GOT3 (cell line): ENCODE results near the gene ZCWPW1.
"Not testable (repeated sequence)": the region's sequence is repeated elsewhere in the genome, so short reads cannot be mapped to it uniquely, and the experiment has no call there.

Experiments used
- DNase-seq: peaks from one replicate; lab custom pipeline; 2025; ENCODE audit warnings: mixed read lengths; lab: John Stamatoyannopoulos, UW

Gene ZCWPW1

GRCh38 chr7:100453854-100454253 is 25.4 kb upstream of the ZCWPW1 start:
- DNase-seq = not testable (repeated sequence)

- DNase-seq = no peak
Measured at GRCh38 chr7:100452513-100452912, 24.0 kb upstream of the ZCWPW1 start.

DNA sequence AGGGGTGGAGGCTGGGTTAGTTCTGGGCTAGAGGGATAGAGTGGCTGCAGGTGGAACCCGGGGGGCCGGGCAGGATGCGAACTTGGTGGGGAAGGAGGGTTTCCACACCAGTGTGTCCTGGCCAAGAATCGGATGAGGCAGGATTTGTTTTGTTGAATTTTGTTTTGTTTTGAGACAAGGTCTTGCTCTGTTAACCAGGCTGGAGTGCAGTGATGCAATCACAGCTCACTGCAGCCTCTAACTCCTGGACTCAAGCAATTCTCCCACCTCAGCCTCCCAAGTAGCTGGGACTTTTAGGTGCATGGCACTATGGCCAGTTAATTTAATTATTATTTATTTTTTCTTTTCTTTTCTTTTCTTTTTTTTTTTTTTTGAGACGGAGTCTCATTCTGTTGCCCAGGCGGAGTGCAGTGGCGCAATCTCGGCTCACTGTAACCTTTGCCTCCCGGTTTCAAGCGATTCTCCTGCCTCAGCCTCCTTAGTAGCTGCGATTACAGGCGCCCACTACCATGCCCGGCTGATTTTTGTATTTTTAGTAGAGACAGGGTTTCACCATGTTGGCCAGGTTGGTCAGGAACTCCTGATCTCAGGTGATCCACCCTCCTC is 20.8 kb upstream of the ZCWPW1 start:
- DNase-seq = no peak

- DNase-seq = not testable (repeated sequence)
Measured at GRCh38 chr7:100447363-100447762, 18.9 kb upstream of the ZCWPW1 start.

DNA sequence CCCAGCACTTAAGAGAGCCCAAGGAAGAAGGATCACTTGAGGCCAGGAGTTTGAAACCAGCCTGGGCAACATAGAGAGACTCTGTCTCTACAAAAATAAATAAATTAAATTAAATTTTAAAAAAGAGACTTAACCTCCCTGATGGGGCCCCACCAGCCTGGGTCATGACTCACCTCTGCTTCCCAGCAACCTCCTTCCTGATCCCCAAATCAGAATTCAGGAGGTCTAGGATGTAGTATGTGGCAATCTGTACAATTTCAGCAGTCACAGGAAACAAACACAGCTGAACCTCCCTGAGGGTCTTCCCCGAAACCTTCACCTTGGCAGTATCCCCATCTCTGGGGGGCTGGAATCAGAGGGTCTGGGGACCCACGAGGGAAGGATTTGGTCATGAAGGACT is 17.5 kb upstream of the ZCWPW1 start:
- DNase-seq = no peak

GRCh38 chr7:100444311-100445278 is 16.1 kb upstream of the ZCWPW1 start:
- DNase-seq = no peak

DNA sequence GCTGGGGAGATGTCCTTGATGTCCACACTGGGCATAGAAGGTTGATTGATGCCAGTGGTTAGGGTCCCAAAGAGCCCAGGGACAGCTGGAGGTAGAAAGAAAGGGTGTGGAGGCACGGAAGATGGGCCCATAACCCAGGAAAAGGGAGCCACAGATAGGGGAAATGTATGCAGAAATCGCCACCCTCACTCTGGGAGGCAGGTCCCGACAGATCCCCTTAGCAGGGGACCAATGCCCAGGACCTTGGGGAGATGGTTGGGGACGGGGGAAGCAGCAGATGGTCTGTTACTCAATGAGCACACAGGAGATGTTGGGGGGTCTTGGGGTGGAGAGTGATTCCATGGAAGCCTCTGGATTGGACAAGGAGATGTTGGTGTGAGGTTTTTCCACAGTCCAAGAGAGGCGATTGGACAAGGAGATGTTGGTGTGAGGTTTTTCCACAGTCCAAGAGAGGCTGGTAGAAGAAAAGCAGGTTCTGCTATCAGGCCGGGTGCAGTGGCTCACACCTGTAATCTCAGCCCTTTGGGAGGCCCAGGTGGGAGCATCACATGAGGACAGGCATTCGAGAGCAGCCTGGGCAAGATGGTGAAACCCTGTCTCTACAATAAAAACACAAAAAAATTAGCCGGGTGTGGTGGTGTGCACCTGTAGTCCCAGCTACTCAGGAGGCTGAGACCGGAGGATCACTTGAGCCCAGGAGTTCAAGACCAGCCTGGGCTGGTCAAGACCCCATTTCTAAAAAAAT is 14.8 kb upstream of the ZCWPW1 start:
- no peak for DNase-seq

DNA sequence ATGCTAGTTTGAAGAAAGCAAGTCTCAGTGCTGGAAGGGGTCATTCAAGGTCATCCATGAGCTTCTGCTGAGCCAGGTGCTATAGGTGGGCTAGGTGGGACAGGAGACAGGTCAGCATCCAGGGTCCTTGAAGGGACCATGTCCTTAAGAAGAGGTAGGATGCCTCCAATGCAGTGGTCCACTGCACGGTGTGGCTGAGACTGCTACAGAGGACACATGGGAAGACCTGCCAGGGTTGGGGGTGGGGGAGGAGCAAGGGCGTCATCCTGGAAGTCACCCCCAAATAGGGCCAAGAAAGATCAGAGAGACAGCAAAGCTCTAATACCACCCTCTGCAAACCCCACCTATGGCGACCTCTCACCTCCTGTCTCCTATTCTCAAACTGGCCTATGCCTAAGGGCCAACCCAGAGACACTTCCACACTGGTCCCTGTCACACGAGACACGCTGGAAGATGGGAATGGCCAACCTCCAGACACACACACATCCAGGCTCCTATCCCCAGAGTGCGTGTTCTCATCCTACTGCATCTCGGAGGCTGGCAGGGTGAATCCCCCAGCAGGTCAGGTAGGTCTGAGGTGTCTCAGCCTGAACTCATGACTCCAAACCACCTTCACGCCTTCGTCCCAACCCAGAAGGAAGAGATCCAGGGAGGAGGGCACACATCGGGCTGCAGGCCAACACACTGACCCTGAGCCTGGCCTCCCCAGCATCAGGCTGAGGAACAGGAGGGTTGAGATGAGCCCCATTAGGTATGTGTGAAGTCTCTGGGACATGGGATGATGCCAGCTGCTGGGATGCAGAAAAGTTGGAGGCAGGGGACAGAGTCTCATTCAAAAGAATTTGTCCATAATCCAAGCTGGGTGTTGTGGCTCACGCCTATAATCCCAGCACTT is 13.4 kb upstream of the ZCWPW1 start:
- no peak for DNase-seq

GRCh38 chr7:100439244-100439643 is 10.7 kb upstream of the ZCWPW1 start:
- not testable (repeated sequence) for DNase-seq

GRCh38 chr7:100438731-100439130 is 10.2 kb upstream of the ZCWPW1 start:
- not testable (repeated sequence) for DNase-seq

DNA sequence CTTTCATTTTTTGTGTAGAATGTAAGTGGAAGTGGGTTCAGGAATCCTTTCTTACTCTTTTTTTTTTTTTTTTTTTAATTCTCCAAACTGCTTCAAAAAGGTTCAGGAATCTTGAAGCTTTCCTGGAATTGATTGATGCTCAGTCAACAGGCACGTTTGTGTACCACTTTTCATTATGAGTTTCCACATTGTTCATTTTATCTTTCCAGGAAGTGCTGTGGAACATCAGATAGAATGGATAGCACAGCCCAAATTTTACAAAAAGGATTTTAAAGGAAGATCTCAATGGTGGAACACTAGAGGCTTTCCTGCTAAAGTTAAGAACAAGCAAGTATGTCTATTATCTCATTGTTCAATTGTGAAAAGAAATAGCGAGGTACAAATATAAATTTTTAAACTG is 9.7 kb upstream of the ZCWPW1 start:
- DNase-seq = no peak

DNA sequence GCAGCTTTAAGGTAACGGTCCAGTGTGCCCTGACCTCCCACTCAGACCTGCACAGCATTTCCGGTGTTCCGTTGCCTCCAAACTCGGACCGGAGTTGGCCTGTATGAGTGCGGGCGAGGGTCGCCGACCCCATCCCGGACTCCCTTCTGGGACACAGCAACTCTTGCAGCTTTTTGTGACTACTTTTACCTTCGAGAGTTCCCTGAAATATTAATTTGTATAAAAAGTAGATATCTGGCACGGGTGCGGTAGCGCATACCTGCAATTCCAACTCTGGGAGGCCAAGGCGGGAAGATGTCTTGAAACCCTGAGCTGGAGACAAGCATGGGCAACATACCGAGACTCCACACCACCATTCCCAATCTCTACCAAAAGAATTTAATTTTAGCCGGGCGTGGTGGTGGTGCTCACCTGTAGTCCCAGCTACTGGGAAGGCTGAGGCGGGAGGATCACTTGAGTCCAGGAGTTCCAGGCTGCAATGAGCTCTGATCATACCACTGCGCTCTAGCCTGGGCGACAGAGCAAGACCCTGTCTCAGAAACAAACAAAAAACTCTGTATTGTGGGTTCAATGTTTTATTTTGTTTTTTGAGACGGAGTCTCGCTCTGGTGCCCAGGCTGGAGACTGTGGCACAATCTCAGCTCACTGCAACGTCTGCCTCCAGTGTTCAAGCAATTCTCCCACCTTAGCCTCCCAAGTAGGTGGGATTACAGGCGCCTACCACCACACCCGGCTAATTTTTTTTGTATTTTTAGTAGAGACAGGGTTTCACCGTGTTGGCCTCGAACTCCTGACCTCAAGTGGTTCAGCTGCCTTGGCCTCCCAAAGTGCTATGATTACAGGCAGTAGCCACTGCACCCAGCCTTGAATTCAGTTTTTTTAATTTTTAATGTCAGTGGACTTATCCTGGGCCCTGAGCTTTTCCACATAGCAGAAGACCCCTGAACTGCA is 8.9 kb upstream of the ZCWPW1 start:
- DNase-seq = no peak

- DNase-seq = no peak
Measured at GRCh38 chr7:100435401-100436304, 7.2 kb upstream of the ZCWPW1 start.

- DNase-seq = no peak
Measured at GRCh38 chr7:100434297-100435144, 6.0 kb upstream of the ZCWPW1 start.

DNA sequence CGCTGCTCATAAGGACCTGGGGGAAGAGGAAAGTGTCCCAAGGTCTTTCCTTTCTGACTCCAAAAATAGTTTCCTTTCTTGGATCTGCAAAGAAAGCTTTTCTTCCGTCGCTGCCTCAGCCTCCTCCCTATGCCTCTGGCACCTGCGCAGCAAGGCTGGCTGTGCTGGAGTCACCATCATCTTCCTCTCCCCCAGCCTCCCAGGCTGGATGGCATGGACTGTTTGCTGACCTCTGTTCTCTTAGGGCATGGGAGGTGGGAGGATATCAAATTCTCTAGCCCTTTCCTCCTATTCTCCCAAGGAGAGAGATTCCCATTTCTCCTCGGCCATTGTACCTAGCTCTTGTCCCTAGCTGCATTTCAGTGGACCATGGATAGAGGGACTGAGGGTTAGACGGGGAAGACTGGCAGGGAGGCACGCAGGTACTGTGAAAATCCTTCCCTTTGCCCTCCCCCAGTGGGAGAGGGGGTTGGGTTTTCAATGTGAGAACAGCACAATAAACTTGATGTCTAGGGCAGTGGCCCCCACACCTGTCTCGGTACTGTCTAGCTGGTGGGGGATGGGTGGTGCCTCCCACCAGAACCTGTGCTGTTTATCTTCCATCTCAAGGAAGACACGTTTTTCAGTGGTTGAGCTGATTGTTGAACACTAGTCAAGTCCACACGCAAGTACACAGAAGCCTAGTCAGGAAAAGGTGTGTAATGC is 5.2 kb upstream of the ZCWPW1 start:
- DNase-seq = no peak

DNA sequence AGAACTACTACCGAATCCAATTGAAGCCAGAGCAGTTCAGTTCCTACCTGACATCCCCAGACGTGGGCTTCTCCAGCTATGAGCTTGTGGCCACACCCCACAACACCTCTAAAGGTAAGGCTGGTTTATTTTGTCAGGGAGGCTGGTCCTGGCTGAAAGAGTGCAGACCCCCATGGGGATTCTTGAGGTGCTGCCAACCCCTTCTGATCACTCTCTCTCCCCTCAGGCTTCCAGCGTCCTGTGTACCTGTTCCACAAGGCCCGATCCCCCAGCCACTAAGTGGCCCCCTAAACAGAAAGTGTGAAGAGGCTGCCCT is 4.7 kb upstream of the ZCWPW1 start:
- no peak for DNase-seq

GRCh38 chr7:100432621-100433275 is 4.2 kb upstream of the ZCWPW1 start:
- no peak for DNase-seq
